NCI-H1092 (cell line): Measurements from ENCODE around the gene EIF4E1B.
"Not testable (repeated sequence)": the region's sequence is repeated elsewhere in the genome, so short reads cannot be mapped to it uniquely, and the experiment has no call there.

ENCODE experiments used
- DNase-seq: peaks from one replicate; lab custom pipeline; 2025; lab: John Stamatoyannopoulos, UW

The EIF4E1B gene, protein sequence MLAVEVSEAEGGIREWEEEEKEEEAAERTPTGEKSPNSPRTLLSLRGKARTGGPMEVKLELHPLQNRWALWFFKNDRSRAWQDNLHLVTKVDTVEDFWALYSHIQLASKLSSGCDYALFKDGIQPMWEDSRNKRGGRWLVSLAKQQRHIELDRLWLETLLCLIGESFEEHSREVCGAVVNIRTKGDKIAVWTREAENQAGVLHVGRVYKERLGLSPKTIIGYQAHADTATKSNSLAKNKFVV

DNA sequence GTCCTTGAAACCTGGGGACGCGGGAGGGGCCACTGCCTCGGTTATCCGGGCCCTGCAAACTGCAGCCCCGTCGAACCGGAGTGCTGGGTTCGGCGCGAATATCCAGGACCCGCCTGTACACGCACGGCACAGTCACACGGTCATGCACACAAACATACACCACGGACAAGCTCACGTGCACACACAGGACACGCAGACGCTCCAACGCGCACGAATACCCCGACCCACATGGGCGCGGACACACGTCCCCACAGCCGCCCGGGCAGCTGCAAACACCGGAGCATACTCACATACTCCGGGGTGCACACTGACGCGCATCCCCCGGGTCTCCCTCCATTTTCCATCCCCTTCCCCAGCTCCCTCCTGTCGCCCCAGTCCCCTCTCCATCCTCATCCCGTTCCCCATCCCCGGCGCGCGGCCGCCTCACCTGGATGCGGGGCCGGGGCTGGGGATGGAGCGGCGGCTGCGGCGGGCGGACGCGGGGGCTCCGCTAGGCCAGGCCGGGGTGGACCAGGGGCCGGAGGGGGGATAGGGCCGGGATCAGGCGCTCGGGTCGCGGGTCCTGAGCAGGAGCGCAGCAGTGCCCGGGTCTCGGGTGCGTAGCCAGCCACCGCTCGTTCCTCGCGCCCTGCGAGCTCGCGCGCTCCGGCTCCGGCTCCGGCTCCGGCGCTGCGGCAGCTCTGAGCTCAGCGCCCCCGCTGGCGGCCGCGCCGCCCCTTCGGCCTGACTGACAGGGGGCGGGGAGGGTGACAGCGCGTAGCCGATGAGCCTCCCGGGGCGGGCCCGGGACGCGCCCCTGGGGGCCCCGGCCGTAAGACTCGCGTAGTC lies at the start of gene EIF4E1B, which contains the start of gene SNCB:
Gene EIF4E1B, plus strand, starts transcription at position 823 of the 828 bp plus-strand sequence. CDS start 12,113 bp downstream, outside the sequence.
Gene SNCB, minus strand, starts transcription at position 682 of the 828 bp plus-strand sequence. CDS start 880 bp downstream, outside the sequence.
- peak; percentile 19 for DNase-seq

DNA sequence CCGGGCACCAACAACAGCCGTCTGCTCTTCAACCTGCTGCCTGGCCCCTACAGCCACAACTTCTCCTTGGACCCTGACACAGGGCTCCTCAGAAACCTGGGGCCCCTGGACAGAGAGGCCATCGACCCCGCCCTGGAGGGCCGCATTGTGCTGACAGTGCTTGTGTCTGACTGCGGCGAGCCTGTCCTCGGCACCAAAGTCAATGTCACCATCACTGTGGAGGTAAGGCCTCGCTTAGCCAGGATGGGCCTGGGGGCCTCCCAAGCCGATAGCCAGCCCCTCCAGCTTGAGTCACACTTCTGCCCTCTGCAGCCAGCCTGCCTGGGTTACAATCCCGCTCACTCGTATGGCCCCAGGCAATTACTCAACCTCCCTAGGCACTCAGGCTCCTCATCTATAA lies 49.1 kb upstream of the EIF4E1B start:
- DNase-seq: no peak

DNA sequence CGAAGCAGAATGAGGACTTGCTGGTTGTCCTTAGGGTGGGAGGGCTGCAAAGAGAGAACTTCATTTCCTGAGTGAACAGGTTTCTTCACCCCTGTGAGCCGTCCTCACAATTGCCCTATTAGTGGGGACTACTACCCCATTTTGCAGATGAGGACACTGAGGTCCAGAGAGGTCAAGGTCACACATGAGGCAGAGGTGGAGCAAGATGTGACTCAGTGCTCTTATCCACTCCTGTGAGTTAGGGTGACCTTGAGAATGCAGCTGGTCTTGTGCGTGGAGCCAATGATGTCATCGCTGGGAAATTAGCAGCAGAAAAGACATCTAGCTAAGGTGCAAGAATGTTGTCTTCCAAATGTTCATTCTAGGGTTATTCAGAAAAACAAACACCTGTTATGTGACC lies 47.4 kb upstream of the EIF4E1B start:
- DNase-seq: no peak

DNA sequence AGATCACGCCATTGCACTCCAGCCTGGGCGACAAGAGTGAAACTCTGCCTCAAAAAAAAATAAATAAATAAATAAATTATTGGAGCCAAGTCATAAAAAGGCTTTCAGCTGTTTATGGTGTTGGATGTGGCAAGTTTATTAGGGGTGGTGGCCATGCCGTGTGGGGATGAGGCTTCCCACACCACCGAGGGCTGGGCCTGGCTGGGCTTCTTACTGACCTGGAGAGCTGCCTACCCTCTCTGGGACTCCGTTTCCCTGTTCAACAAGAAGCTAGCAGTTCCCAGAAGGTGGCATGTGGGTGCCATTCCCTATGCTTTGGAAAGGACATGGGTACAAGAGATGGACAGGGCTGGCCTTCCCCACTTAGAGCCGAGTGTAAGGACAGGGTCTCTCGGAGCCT lies 43.1 kb upstream of the EIF4E1B start:
- no peak for DNase-seq

DNA sequence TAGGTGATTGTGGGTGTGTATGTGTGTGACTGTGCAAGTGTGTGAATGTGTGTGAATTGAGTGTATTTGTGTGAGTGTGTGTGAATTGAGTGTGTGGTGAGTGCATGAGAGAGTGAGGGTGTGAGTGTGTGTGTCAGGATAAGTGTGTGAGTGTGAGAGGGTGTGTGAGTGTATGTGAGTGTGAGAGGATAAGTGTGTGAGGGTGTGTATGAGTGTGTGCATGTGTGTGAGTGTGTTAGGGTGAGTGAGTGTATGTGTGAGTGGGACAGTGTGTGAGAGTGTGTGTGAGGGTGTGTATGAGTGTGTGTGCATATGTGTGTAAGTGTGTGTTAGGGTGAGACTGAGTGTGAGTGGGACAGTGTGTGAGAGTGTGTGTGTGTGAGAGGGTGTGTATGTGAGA lies 42.2 kb upstream of the EIF4E1B start:
- DNase-seq: no peak

DNA sequence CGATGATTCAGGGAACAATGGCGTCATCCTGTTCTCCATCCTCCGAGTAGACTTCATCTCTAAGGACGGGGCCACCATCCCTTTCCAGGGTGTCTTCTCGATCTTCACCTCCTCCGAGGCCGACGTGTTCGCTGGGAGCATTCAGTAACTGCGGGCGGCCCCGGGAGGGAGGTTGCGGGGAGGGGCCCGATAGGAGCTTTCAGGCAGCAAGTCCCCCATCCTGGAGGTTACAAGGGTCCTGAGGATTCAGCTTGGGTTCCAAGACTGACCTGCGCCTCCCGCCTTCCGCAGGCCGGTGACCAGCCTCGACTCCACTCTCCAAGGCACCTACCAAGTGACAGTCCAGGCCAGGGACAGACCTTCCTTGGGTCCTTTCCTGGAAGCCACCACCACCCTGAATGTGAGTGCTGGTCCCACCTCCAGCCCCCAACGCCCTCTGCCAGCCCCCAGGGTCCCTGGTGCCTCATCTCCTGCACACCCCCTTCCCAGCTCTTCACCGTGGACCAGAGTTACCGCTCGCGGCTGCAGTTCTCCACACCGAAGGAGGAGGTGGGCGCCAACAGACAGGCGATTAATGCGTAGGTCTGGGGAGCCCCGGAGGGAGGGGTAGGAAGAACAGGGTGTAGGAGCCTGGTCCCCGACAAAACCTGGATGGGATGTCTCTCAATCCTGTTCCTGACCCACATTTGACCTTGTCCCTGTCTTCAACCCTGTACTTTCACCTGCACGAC lies 41.3 kb upstream of the EIF4E1B start:
- no peak for DNase-seq

DNA sequence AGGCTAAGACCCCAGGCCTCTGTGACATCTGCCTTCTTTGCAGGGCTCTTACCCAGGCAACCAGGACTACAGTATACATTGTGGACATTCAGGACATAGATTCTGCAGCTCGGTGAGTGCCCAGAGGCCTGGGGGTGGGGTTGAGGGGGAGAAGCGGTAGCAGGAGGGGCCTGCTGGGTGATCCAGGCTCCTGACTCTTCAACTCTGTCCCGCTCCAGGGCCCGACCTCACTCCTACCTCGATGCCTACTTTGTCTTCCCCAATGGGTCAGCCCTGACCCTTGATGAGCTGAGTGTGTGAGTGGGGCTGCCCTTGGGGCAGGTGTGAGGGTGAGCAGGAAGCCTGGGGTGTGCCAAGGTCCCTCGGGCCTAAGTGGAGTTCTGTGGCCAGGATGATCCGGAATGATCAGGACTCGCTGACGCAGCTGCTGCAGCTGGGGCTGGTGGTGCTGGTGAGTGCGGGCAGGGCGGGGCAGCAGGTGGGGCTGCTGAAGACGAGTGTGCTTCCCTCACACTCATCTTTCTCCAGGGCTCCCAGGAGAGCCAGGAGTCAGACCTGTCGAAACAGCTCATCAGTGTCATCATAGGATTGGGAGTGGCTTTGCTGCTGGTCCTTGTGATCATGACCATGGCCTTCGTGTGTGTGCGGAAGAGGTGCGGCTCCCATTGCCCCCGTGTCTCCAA lies 40.3 kb upstream of the EIF4E1B start:
- no peak for DNase-seq

DNA sequence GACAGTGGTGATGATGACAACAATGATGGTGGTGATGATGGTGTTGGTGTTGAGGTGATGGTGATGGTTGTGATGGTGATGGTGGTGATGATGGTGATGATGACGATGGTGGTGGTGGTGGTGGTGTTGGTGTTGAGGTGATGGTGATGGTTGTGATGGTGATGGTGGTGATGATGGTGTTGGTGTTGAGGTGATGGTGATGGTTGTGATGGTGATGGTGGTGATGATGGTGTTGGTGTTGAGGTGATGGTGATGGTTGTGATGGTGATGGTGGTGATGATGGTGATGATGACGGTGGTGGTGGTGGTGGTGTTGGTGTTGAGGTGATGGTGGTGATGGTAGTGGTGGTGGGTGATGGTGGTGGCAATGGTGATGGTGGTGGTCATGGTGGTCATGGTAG lies 38.8 kb upstream of the EIF4E1B start:
- DNase-seq: not testable (repeated sequence)

DNA sequence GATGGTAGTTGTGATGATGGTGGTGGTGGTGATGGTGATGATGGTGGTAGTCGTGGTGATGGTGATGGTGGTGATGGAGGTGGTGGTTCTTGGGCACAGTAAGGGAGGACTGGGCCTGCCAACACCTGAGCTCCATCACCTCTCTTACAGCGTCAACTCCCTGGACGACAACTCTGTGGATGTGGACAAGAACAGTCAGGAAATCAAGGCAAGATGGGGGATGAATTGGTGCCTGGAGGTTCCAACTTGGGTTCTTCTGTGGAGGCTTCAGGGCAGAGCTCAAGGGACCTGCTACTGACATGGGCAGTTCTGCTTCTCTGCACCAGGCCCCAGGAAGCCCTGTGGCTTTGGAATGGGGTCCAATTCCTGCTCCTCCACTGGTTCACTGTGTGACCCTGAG lies 37.9 kb upstream of the EIF4E1B start:
- DNase-seq: no peak

DNA sequence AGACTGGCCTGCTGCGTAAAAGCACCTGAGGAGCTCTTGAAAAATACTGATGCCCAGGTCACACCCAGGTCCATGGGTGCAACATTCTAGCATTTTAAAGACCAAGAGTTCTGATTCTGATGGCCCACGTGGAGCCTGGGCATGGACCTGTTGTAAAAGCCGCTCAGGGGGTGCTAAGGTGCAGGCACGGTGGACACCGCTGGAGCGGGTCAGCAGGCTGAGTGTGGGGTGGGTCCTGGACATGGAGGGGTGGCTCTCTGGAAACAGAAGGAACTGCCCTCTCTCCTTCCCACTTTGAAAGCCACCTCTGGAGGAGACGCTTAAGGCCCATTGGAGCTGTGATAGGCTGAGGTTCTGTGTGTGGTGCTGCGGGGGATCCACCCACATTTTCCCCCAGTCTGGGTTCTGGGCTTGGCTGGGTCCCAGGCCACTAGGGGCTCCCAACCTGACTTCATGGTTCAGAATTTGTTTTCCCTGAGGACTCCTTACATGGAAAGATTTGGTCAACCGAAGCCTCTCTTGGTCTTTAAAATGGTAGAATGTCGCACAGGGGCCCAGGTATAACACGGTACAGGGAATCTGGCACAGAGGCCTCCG lies 37.1 kb upstream of the EIF4E1B start:
- no peak for DNase-seq

DNA sequence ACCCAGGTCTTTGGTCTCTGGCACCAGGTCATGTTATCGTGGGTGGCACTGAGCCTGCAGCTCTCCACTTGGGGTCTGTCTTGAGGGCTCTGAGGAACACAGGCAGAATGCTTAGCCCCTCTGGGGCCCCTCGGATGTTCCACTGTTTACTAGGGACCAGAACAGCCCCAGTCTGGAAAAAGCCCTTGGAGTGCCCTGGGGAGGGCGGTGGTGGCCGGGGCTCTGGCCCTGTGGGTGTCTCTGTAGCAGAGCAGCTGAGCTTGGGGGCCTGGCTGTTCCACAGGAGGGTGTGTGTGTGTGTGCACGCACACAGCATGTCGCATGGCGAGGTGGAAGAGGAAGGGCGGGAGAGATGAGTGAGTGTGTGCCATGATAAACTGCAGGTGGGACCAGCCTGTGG lies 35.9 kb upstream of the EIF4E1B start:
- DNase-seq: no peak

DNA sequence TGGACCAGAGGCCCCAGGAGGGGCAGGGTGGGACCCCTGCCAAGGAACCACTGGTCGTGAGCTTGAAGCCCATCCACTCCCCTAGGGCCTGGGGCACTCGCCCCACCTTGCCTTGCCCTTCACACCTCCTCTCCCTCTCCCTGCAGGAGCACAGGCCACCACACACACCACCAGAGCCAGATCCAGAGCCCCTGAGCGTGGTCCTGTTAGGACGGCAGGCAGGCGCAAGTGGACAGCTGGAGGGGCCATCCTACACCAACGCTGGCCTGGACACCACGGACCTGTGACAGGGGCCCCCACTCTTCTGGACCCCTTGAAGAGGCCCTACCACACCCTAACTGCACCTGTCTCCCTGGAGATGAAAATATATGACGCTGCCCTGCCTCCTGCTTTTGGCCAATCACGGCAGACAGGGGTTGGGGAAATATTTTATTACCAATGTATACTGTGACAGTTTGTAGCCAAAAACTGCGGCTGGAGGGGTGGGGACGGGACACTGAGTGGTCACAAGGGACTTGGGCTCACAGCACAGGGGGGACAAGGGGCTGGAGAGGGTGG lies 35.0 kb upstream of the EIF4E1B start:
- no peak for DNase-seq

DNA sequence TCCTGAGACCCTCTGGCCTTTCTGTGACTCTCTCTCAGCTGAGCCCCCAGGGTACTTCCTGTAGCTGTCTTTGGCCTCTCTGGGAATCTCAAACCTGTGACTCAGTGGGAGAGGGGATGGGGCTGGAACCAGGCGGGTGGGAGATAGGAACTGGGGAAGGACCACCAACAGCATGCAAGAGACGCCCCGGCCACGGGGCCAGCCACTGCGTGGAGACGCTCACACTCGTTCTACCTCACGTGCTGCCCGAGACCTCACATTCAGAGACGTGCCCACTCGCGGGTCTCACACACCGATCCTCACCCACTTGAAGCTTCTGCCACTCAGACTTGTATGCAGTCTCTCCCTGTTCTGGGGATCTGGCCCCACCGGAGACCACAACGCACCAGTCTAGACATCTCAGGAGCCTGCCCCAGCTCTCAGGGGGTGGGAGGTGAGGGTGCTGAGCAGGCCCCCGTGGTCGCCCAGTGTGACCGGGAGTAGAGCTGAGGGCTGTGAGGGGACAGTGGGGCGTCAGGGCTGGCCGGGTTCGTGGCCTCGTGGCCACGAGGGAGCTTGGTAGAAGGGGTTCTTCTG lies 34.3 kb upstream of the EIF4E1B start:
- DNase-seq: no peak

DNA sequence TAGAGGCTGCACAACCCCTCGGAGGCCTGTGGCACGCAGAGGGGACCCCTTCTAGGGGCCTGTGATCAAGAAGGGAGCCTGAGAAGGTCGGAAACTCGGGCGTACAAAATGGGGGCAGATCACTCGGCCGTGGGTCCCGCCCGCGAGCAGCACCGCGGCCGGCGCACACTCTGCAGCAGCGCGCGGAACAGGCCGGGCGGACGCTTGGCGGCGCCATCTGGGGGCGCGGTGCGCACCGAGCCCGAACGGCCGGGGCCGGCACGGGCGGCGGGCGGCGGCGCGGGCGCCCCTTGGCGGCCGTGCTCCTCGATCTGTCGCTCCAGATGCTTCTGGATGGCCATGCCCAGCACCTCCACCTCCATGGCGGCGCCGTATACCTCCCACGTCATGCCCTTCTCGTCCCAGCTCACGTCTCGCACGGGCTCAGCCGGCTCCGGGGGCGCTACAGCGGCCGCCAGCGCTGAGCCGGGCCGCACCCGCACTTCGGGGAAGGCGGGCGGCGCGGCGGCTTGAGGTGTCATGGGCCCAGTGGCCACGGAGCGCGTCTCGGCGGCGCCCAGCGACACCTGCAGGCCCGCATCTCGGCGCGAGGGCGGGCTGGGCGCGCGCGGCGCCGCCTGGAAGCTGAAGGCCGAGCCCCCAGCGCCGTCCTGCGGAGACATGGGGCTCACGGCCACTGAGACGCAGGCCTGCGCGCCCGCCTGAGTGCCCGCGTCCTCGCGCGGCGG lies 33.6 kb upstream of the EIF4E1B start:
- DNase-seq: no peak

DNA sequence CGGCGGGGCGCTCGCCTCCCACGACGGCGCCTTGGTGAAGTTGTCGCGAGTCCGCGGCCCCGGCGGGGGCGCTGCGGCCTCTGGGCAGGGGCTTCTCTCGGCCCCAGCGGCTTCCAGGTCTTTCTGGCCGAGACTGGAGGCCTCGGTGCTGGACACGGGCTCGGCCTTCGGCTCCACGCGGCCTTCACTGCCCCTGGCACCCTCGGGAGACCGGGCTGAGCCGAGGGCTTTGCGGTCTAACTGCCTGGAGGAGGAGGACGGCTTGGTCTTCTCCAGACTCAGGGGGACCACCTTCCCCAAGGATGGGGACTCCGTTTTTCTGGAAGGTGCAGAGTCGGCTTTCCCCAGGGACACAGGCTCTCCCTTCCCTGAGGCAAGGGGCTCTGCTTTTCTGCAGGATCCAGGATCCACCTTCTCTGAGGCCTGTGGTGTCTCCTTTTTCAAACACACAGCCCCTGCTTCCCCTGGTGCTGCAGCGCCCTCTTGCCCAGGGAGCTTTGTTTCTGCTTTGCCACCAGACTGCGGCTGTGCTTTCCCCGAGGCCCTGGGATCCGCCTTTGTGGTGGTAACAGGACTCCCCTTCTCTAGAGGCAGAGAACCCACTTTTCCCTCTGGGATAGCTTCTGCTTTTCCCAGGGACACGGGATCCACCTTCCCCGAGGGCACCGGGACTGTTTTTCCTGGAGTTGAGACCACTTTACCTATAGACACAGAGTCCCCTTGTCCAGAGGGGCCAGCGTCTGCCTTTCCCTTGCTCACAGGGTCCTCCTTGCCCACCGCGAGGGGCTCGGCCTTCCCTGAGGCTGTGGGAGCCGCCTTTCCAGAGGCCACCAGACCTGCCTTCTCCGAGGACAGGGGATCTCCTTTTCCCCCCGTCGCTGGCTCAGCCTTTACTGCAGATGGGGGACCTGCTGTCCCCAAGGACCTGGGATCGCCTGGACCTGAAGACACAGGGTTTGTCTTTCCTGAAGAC lies 32.8 kb upstream of the EIF4E1B start:
- DNase-seq: no peak

DNA sequence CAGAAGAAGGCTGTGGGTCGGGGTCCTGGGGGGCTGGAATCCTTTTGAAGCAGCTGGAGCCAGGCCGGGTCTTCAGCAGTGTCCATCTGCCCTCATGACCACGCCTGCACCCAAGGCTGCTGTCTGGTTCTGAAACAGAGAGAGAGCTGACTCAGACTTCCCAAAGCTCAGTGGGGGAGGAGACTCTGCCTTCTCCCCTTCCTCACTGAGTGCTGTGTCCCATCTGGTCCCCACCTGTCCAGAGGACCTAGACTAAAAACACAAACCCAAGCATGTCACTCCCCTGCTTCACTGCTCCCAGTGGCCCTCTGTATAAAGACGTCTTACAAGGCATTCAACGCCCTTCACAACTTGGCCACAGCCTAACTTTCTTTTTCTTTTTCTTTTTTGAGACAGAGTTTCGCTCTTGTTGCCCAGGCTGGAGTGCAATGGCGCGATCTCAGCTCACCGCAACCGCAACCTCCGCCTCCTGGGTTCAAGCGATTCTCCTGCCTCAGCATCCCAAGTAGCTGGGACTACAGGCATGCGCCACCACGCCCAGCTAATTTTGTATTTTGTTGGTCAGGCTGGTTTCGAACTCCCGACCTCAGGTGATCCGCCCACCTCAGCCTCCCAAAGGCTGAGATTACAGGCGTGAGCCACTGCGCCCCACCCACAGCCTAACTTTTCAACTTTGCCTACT lies 30.6 kb upstream of the EIF4E1B start:
- DNase-seq: not testable (repeated sequence)

DNA sequence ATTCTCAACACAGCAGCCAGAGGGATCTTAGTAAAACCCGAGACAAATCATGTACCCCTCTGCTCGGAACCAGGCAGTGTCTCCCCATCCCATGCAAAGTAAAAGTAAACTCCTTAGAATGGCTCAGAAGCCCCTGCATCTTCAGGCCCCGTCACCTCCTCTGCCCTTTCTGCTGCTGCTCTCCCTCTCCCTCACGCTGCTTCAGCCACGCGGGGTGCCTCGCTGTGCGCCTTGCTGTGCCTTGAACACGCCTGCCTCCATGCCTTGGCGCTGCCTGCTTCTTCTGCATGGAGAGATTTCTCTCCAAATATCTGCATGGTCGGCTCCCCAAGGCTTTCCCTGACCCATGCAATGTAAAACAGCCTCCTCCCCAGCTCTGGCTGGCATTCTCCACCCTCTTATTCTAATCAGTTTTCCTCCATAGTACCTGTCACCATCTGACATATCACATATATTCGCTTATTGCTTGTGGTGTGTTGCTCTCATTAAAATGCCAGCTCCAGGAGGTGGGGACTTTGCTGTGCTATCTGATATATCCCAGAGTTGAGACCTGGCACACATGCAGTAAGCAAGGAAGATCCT lies 28.5 kb upstream of the EIF4E1B start:
- no peak for DNase-seq

DNA sequence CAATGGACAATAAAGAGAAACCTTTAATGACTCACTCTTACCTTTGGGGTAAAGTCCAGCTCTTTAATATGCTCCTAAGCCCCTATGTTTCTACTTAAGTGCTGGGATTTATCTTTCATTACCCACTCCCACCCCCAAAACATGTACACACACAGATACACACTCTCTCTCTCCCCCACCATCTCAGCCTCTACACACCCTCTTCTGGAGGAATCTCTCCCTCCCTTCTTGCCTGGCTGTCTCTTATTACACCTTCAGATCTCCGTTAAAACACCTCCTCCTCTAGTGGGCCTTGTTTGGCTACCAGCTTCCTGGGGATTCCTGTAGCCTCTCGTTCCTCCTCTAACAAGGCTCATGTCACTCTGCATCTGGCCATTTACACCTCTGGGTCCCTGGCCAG lies 27.4 kb upstream of the EIF4E1B start:
- DNase-seq: no peak
